GM12878 (cell line): ENCODE results near the gene ZNF133. TPM values are rescaled to one million over a fixed set of nuclear protein-coding genes. Genes with fewer than 3 reads are reported as not detected.

Experiments used
- ATAC-seq: fragments of 200-7000 bp; cut with Tn5 transposase; 3 replicates; pipeline ENCODE4 v1.9.1; 2020; ENCODE audit warnings: mild to moderate bottlenecking, moderate library complexity
- BruUV-seq: library from RNA; stranded (reverse); fragments of 400-500 nt; replicated peaks from 2 replicates; lab custom pipeline; 2021; lab: Mats Ljungman, UMichigan
- CTCF ChIA-PET: fragments of 300-600 bp; sonication (Branson Sonifier 250); formaldehyde crosslinking; extraction: SDS; loops from one replicate; lab custom pipeline; 2021; ENCODE audit warnings: inconsistent platforms; lab: Yijun Ruan, JAX
- POLR2A ChIA-PET: fragments of 350-600 bp; formaldehyde crosslinking; extraction: SDS; loops from one replicate; lab custom pipeline; 2021; ENCODE audit warnings: inconsistent platforms; lab: Charles Lee
- RAD21 ChIA-PET: fragments of 300-600 bp; sonication (Branson Sonifier 250); formaldehyde crosslinking; loops from one replicate; lab custom pipeline; 2023; ENCODE audit warnings: antibody characterized with exemption; ENCODE audit not compliant: unreplicated experiment; lab: Charles Lee
- SMC1A ChIA-PET: fragments of 300-600 bp; sonication (Branson Sonifier 250); formaldehyde crosslinking; loops from one replicate; lab custom pipeline; 2023; ENCODE audit not compliant: unreplicated experiment, uncharacterized antibody; lab: Charles Lee
- DNase-seq: peaks from one replicate; pipeline ENCODE4 v3.0.0-alpha.2; 2011; ENCODE audit warnings: low read depth, low spot score
- FAIRE-seq: peaks from 3 replicates; lab custom pipeline; 2011; peaks lifted over from hg19 to GRCh38; lab: Jason Lieb, UNC
- H2AFZ ChIP-seq: 2 replicates; pipeline ENCODE4 v1.6.0; 2011; ENCODE audit warnings: low read depth, low read length, control low read depth; ENCODE audit not compliant: control insufficient read depth
- H3K27ac ChIP-seq: 2 replicates; pipeline ENCODE4 v1.5.1; 2011; ENCODE audit warnings: control low read depth; ENCODE audit not compliant: control insufficient read depth, insufficient read depth
- H3K27me3 ChIP-seq, 2 experiments: replicated peaks in 1 of 2; 2 replicates each; pipeline versions ENCODE4 v1.6.0 to v1.6.1; 2011; ENCODE audit warnings: low read length in 1 of 2; ENCODE audit not compliant: control insufficient read depth in 2 of 2, insufficient read depth in 2 of 2
- H3K36me3 ChIP-seq, 2 experiments: 2 replicates each; pipeline ENCODE4 v1.5.1; 2011; ENCODE audit warnings: low read length in 1 of 2; ENCODE audit not compliant: control insufficient read depth in 2 of 2, insufficient read depth in 2 of 2
- H3K4me1 ChIP-seq: 2 replicates; pipeline ENCODE4 v1.6.1; 2011; ENCODE audit warnings: mild to moderate bottlenecking, low read length, moderate library complexity, mixed read lengths; ENCODE audit not compliant: control insufficient read depth, insufficient read depth
- H3K4me2 ChIP-seq: 2 replicates; pipeline ENCODE4 v1.6.0; 2011; ENCODE audit warnings: control low read depth; ENCODE audit not compliant: control insufficient read depth, insufficient read depth
- H3K4me3 ChIP-seq: fragments of 200-600 bp; sonication (generic); 2 replicates; pipeline ENCODE4 v1.5.1; 2016
- H3K79me2 ChIP-seq: 2 replicates; pipeline ENCODE4 v1.6.0; 2011; ENCODE audit warnings: low read length; ENCODE audit not compliant: control insufficient read depth, insufficient read depth
- H3K9ac ChIP-seq: 2 replicates; pipeline ENCODE4 v1.8.0; 2011; ENCODE audit warnings: low read length, control low read depth, mixed read lengths; ENCODE audit not compliant: control insufficient read depth, insufficient read depth
- H3K9me3 ChIP-seq: replicated peaks from 3 replicates; pipeline ENCODE4 v1.5.1; 2011; ENCODE audit warnings: mild to moderate bottlenecking, low read length; ENCODE audit not compliant: control insufficient read depth, insufficient read depth
- H4K20me1 ChIP-seq: 2 replicates; pipeline ENCODE4 v1.6.0; 2011; ENCODE audit not compliant: control insufficient read depth, insufficient read depth
- DPF2 ChIP-seq: fragments of 450-650 bp; IDR thresholded peaks from 2 replicates; pipeline ENCODE4 v1.6.1; 2017; ENCODE audit warnings: mild to moderate bottlenecking
- MYB ChIP-seq: fragments of 150-350 bp; IDR thresholded peaks from 2 replicates; pipeline ENCODE4 v1.6.1; 2014; ENCODE audit warnings: mild to moderate bottlenecking, low read depth, low read length, borderline replicate concordance
- TAF1 ChIP-seq: IDR thresholded peaks from 2 replicates; pipeline ENCODE4 v1.6.1; 2011; ENCODE audit warnings: mild to moderate bottlenecking, low read depth, low read length, borderline replicate concordance
- TARDBP ChIP-seq: IDR thresholded peaks from 2 replicates; pipeline ENCODE4 v1.6.1; 2016; ENCODE audit warnings: borderline replicate concordance
- TCF12 ChIP-seq: IDR thresholded peaks from 2 replicates; pipeline ENCODE4 v1.6.1; 2011; ENCODE audit warnings: low read depth, mild to moderate bottlenecking, low read length
- ZNF24 ChIP-seq: fragments of 450-650 bp; IDR thresholded peaks from 2 replicates; pipeline ENCODE4 v1.6.1; 2017; ENCODE audit warnings: antibody characterized with exemption, mild to moderate bottlenecking
- WGBS: methylation state at CpG from one replicate; pipeline ENCODE4 v1.1.6; 2016; ENCODE audit warnings: low lambda C conversion rate; ENCODE audit not compliant: insufficient replicate concordance, insufficient coverage; ENCODE audit errors: missing lambda C conversion rate; 5-methylcytosine and 5-hydroxymethylcytosine counted together
- in situ Hi-C: fragments of 300-500 bp; cut with MboI; formaldehyde crosslinking; loops from 9 replicates; pipeline ENCODE4 v1.14.3; 2018; ENCODE audit warnings: mixed read lengths
- intact Hi-C: fragments of 100-400 bp; cut with micrococcal nuclease; formaldehyde crosslinking; loops from one replicate; pipeline ENCODE4 v1.14.2; 2022; ENCODE audit not compliant: unreplicated experiment
- polyA plus RNA-seq, 11 experiments: library from polyadenylated mRNA; depleted of rRNA in 4 of 11; unstranded in 6 of 11; stranded (reverse) in 5 of 11; fragments of >200 nt; fragmentation: Nextera tagmentation in 4 of 11; fragmentation: Illumina TruSeq in 1 of 11; extraction: Ambion mirVana in 4 of 11; extraction: Trizol in 1 of 11; gene quantifications; 1 replicate in 1 of 11; 2 replicates in 10 of 11; pipeline versions ENCODE4 v1.2.1 to v1.2.3, GENCODE V29; 2011 to 2016; ENCODE audit warnings: inconsistent platforms in 2 of 11, missing spikeins in 2 of 11, low read depth in 1 of 11
- total RNA-seq, 4 experiments: library from RNA; depleted of rRNA in 3 of 4; stranded (reverse); fragments of >200 nt in 3 of 4; fragmentation: Illumina TruSeq in 1 of 4; extraction: Trizol in 1 of 4; gene quantifications; 2 replicates each; pipeline versions ENCODE4 v1.2.1 to v1.2.3, GENCODE V29; 2013 to 2021
- TF ChIP-seq, protein P1 (sequence below): IDR thresholded peaks from 2 replicates; pipeline ENCODE4 v1.6.1; 2011; ENCODE audit warnings: mild to moderate bottlenecking, low read depth, low read length, moderate library complexity; ENCODE audit not compliant: insufficient replicate concordance
- TF ChIP-seq, protein P2 (sequence below): fragments of 450-650 bp; conservative IDR thresholded peaks from 2 replicates; pipeline ENCODE4 v1.6.1; 2017; ENCODE audit warnings: mild to moderate bottlenecking, moderate library complexity
- TF ChIP-seq, protein P3 (sequence below): fragments of 450-650 bp; IDR thresholded peaks from 2 replicates; pipeline ENCODE4 v1.6.1; 2017; ENCODE audit warnings: mild to moderate bottlenecking, moderate library complexity
- TF ChIP-seq, protein P4 (sequence below): fragments of 450-650 bp; IDR thresholded peaks from 2 replicates; pipeline ENCODE4 v1.6.1; 2017; ENCODE audit warnings: mild to moderate bottlenecking, low read depth, inconsistent platforms; ENCODE audit not compliant: poor library complexity, severe bottlenecking
- TF ChIP-seq, protein P5 (sequence below): fragments of 450-650 bp; IDR thresholded peaks from 2 replicates; pipeline ENCODE4 v1.6.1; 2014; ENCODE audit warnings: mild to moderate bottlenecking
- TF ChIP-seq, protein P6 (sequence below): fragments of 450-650 bp; IDR thresholded peaks from 2 replicates; pipeline ENCODE4 v1.6.1; 2016; ENCODE audit warnings: mild to moderate bottlenecking

The ZNF133 gene
- total and polyA plus RNA-seq, 10 of the 15 experiments (the other 5 are each of a cell fraction or from before 2014, with no cell fraction given), result 2.0 to 9.3 (median 7.3) TPM

DNA sequence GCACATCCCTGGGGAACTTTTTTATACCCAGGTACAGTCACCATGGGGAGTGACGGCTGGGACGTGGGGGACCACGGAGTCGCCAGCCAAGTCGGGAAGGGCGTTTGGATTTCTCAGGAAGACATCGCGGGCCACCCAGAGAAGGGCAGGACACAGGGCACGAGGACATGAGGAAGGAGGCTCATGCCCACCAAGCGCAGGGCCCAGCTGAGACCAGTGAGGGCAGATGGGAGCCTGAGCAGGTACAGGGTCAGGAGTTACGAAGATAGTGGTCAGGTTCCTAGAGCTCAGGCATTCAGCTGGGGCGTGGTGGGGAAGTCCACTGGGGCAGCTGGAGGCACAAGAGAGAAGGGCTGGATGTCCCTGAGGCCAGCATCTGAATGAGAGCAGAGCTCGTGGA, 74.6 kb downstream of the ZNF133 start:
- DNase-seq (no peak), ATAC-seq (no peak), FAIRE-seq (no peak)
- H3K79me2 ChIP-seq, result no peaks in the 10 kb centered on the region
- no peak overlapping the region for H3K27ac ChIP-seq
- ChIA-PET SMC1A (no interaction called here), POLR2A (no interaction called here), CTCF (no interaction called here), RAD21 (no interaction called here)
- no peaks in the 10 kb centered on the region for H3K4me1 ChIP-seq
- in situ Hi-C loops, result no loop called here
- H3K9ac ChIP-seq, result no peak overlapping the region
- H3K36me3 ChIP-seq, result no peaks in the 10 kb centered on the region
- H2AFZ ChIP-seq, result no peak overlapping the region
- H3K9me3 ChIP-seq, result no peaks in the 10 kb centered on the region
- BruUV-seq, result no TSS peak
- intact Hi-C loops, result no loop called here
- H4K20me1 ChIP-seq, result no peaks in the 10 kb centered on the region
- H3K4me2 ChIP-seq, result no peak overlapping the region
- H3K4me3 ChIP-seq, result no peak overlapping the region
- H3K27me3 ChIP-seq, result no peaks in the 10 kb centered on the region; a peak in 1 of 4 replicates
- WGBS, result 62% methylated on average over 13 of the region's 13 CpGs
- TF ChIP-seq, protein P1, sequence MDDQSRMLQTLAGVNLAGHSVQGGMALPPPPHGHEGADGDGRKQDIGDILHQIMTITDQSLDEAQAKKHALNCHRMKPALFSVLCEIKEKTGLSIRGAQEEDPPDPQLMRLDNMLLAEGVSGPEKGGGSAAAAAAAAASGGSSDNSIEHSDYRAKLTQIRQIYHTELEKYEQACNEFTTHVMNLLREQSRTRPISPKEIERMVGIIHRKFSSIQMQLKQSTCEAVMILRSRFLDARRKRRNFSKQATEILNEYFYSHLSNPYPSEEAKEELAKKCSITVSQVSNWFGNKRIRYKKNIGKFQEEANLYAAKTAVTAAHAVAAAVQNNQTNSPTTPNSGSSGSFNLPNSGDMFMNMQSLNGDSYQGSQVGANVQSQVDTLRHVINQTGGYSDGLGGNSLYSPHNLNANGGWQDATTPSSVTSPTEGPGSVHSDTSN, result no peak
- no peak for TF ChIP-seq TAF1
- TF ChIP-seq, protein P2, sequence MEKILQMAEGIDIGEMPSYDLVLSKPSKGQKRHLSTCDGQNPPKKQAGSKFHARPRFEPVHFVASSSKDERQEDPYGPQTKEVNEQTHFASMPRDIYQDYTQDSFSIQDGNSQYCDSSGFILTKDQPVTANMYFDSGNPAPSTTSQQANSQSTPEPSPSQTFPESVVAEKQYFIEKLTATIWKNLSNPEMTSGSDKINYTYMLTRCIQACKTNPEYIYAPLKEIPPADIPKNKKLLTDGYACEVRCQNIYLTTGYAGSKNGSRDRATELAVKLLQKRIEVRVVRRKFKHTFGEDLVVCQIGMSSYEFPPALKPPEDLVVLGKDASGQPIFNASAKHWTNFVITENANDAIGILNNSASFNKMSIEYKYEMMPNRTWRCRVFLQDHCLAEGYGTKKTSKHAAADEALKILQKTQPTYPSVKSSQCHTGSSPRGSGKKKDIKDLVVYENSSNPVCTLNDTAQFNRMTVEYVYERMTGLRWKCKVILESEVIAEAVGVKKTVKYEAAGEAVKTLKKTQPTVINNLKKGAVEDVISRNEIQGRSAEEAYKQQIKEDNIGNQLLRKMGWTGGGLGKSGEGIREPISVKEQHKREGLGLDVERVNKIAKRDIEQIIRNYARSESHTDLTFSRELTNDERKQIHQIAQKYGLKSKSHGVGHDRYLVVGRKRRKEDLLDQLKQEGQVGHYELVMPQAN, result no peak
- no peak for TF ChIP-seq TARDBP
- TF ChIP-seq, protein P3, sequence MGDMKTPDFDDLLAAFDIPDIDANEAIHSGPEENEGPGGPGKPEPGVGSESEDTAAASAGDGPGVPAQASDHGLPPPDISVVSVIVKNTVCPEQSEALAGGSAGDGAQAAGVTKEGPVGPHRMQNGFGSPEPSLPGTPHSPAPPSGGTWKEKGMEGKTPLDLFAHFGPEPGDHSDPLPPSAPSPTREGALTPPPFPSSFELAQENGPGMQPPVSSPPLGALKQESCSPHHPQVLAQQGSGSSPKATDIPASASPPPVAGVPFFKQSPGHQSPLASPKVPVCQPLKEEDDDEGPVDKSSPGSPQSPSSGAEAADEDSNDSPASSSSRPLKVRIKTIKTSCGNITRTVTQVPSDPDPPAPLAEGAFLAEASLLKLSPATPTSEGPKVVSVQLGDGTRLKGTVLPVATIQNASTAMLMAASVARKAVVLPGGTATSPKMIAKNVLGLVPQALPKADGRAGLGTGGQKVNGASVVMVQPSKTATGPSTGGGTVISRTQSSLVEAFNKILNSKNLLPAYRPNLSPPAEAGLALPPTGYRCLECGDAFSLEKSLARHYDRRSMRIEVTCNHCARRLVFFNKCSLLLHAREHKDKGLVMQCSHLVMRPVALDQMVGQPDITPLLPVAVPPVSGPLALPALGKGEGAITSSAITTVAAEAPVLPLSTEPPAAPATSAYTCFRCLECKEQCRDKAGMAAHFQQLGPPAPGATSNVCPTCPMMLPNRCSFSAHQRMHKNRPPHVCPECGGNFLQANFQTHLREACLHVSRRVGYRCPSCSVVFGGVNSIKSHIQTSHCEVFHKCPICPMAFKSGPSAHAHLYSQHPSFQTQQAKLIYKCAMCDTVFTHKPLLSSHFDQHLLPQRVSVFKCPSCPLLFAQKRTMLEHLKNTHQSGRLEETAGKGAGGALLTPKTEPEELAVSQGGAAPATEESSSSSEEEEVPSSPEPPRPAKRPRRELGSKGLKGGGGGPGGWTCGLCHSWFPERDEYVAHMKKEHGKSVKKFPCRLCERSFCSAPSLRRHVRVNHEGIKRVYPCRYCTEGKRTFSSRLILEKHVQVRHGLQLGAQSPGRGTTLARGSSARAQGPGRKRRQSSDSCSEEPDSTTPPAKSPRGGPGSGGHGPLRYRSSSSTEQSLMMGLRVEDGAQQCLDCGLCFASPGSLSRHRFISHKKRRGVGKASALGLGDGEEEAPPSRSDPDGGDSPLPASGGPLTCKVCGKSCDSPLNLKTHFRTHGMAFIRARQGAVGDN, result no peak
- no peak for TF ChIP-seq ZNF24
- TF ChIP-seq, protein P4, sequence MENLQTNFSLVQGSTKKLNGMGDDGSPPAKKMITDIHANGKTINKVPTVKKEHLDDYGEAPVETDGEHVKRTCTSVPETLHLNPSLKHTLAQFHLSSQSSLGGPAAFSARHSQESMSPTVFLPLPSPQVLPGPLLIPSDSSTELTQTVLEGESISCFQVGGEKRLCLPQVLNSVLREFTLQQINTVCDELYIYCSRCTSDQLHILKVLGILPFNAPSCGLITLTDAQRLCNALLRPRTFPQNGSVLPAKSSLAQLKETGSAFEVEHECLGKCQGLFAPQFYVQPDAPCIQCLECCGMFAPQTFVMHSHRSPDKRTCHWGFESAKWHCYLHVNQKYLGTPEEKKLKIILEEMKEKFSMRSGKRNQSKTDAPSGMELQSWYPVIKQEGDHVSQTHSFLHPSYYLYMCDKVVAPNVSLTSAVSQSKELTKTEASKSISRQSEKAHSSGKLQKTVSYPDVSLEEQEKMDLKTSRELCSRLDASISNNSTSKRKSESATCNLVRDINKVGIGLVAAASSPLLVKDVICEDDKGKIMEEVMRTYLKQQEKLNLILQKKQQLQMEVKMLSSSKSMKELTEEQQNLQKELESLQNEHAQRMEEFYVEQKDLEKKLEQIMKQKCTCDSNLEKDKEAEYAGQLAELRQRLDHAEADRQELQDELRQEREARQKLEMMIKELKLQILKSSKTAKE, result no peak
- TF ChIP-seq, protein P5, sequence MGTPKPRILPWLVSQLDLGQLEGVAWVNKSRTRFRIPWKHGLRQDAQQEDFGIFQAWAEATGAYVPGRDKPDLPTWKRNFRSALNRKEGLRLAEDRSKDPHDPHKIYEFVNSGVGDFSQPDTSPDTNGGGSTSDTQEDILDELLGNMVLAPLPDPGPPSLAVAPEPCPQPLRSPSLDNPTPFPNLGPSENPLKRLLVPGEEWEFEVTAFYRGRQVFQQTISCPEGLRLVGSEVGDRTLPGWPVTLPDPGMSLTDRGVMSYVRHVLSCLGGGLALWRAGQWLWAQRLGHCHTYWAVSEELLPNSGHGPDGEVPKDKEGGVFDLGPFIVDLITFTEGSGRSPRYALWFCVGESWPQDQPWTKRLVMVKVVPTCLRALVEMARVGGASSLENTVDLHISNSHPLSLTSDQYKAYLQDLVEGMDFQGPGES, result no peak
- TF ChIP-seq TCF12, result no peak
- no peak for TF ChIP-seq MYB
- TF ChIP-seq, protein P6, sequence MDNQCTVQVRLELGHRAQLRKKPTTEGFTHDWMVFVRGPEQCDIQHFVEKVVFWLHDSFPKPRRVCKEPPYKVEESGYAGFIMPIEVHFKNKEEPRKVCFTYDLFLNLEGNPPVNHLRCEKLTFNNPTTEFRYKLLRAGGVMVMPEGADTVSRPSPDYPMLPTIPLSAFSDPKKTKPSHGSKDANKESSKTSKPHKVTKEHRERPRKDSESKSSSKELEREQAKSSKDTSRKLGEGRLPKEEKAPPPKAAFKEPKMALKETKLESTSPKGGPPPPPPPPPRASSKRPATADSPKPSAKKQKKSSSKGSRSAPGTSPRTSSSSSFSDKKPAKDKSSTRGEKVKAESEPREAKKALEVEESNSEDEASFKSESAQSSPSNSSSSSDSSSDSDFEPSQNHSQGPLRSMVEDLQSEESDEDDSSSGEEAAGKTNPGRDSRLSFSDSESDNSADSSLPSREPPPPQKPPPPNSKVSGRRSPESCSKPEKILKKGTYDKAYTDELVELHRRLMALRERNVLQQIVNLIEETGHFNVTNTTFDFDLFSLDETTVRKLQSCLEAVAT, result no peak
- TF ChIP-seq DPF2, result no peak
